Neuronal stem cell (in vitro differentiated cells): ENCODE results near the gene ZP1.

Experiments
- DNase-seq: peaks from one replicate; pipeline ENCODE4 v3.0.0-alpha.2; 2013; ENCODE audit warnings: low spot score
- H2AFZ ChIP-seq: one replicate; pipeline ENCODE4 v1.6.1; 2013; ENCODE audit warnings: mild to moderate bottlenecking, low read length, inconsistent platforms
- H2AK5ac ChIP-seq: 2 replicates; pipeline ENCODE4 v1.6.1; 2013; ENCODE audit warnings: low read depth, mild to moderate bottlenecking, inconsistent platforms, low read length, moderate library complexity, mixed read lengths
- H2BK120ac ChIP-seq: 2 replicates; pipeline ENCODE4 v1.6.1; 2013; ENCODE audit warnings: low read depth, mild to moderate bottlenecking, inconsistent platforms, low read length, moderate library complexity, mixed read lengths
- H2BK12ac ChIP-seq: one replicate; pipeline ENCODE4 v1.6.1; 2013; ENCODE audit warnings: low read length, inconsistent platforms
- H2BK15ac ChIP-seq: 2 replicates; pipeline ENCODE4 v1.6.1; 2013; ENCODE audit warnings: mild to moderate bottlenecking, low read length, inconsistent platforms, mixed read lengths
- H2BK5ac ChIP-seq: one replicate; pipeline ENCODE4 v1.6.1; 2013; ENCODE audit warnings: inconsistent platforms, mild to moderate bottlenecking, low read length, moderate library complexity
- H3K14ac ChIP-seq: one replicate; pipeline ENCODE4 v1.6.1; 2013; ENCODE audit warnings: low read length, inconsistent platforms
- H3K18ac ChIP-seq: 2 replicates; pipeline ENCODE4 v1.6.1; 2013; ENCODE audit warnings: low read length, inconsistent platforms
- H3K23ac ChIP-seq: 2 replicates; pipeline ENCODE4 v1.6.1; 2013; ENCODE audit warnings: low read depth, mild to moderate bottlenecking, mixed read lengths, low read length, inconsistent platforms; ENCODE audit not compliant: poor library complexity
- H3K27ac ChIP-seq: replicated peaks from 3 replicates; pipeline ENCODE4 v1.5.1; 2013; ENCODE audit warnings: low read length, inconsistent platforms
- H3K27me3 ChIP-seq, 3 experiments: 2 replicates each; pipeline ENCODE4 v1.6.1; 2013; ENCODE audit warnings: low read length in 3 of 3, mild to moderate bottlenecking in 2 of 3, inconsistent platforms in 1 of 3, low read depth in 1 of 3, mixed read lengths in 1 of 3, moderate library complexity in 1 of 3; ENCODE audit not compliant: control insufficient read depth in 3 of 3, insufficient read depth in 3 of 3
- H3K36me3 ChIP-seq, 2 donors: replicated peaks in 1 of 2; 2 replicates each; pipeline ENCODE4 v1.6.1; 2013; ENCODE audit warnings: low read length in 2 of 2; ENCODE audit not compliant: control insufficient read depth in 2 of 2, insufficient read depth in 2 of 2
- H3K4ac ChIP-seq: 2 replicates; pipeline ENCODE4 v1.6.1; 2013; ENCODE audit warnings: inconsistent platforms, mild to moderate bottlenecking, low read length, moderate library complexity
- H3K4me1 ChIP-seq, 2 donors: 1 replicate in 1 of 2; 2 replicates in 1 of 2; pipeline ENCODE4 v1.6.1; 2013; ENCODE audit warnings: low read length in 2 of 2, low read depth in 1 of 2; ENCODE audit not compliant: control insufficient read depth in 2 of 2, insufficient read depth in 1 of 2
- H3K4me2 ChIP-seq: one replicate; pipeline ENCODE4 v1.6.1; 2013; ENCODE audit warnings: mild to moderate bottlenecking, low read length, inconsistent platforms; ENCODE audit not compliant: insufficient read depth, poor library complexity, severe bottlenecking
- H3K4me3 ChIP-seq, 2 donors: 2 replicates each; pipeline ENCODE4 v1.5.1; 2013; ENCODE audit warnings: low read length in 2 of 2, mild to moderate bottlenecking in 2 of 2, inconsistent platforms in 1 of 2, moderate library complexity in 1 of 2
- H3K79me1 ChIP-seq: one replicate; pipeline ENCODE4 v1.6.1; 2013; ENCODE audit warnings: low read depth, mild to moderate bottlenecking, inconsistent platforms, low read length, moderate library complexity
- H3K9ac ChIP-seq: one replicate; pipeline ENCODE4 v1.6.1; 2013; ENCODE audit warnings: mild to moderate bottlenecking, low read depth, low read length, inconsistent platforms; ENCODE audit not compliant: poor library complexity
- H3K9me3 ChIP-seq, 2 donors: replicated peaks in 1 of 2; 2 replicates each; pipeline versions ENCODE3 to v1.6.1; 2013; ENCODE audit warnings: low read length in 2 of 2, mild to moderate bottlenecking in 2 of 2, inconsistent platforms in 1 of 2, low read depth in 1 of 2, mixed read lengths in 1 of 2, moderate library complexity in 1 of 2; ENCODE audit not compliant: control insufficient read depth in 2 of 2, insufficient read depth in 1 of 2
- H4K8ac ChIP-seq: one replicate; pipeline ENCODE4 v1.6.1; 2013; ENCODE audit warnings: low read depth, mild to moderate bottlenecking, inconsistent platforms, low read length, moderate library complexity
- H4K91ac ChIP-seq: one replicate; pipeline ENCODE4 v1.6.1; 2013; ENCODE audit warnings: low read length, low read depth, mild to moderate bottlenecking, inconsistent platforms; ENCODE audit not compliant: poor library complexity
- WGBS, 2 donors: extraction: QIAGEN DNeasy Blood & Tissue Kit; methylation state at CpG; one replicate each; pipeline ENCODE4 v1.1.7; 2013; ENCODE audit warnings: missing lambda C conversion rate in 2 of 2, mixed read lengths in 1 of 2; ENCODE audit not compliant: insufficient read length in 2 of 2, insufficient replicate concordance in 1 of 2; ENCODE audit errors: extremely low coverage in 2 of 2; 5-methylcytosine and 5-hydroxymethylcytosine counted together

Gene ZP1

GRCh38 chr11:60924110-60924905 is 57.0 kb downstream of the ZP1 start, which contains the start of gene TMEM132A:
TMEM132A (plus strand) TSS chr11:60924460; CDS start chr11:60924634, 174 bp downstream.
- peaks cover 49 to 73% of the 10 kb centered on the region in 2 donors for H3K36me3 ChIP-seq
- H3K14ac ChIP-seq = peak within 1 kb of the TSS; percentile 75
- H3K27me3 ChIP-seq = no peaks in the 10 kb centered on the region
- H2AFZ ChIP-seq = peak within 1 kb of the TSS; percentile 90
- peak within 1 kb of the TSS; percentile 49 for H2BK120ac ChIP-seq
- H3K4me3 ChIP-seq = peak within 1 kb of the TSS; percentile 57 to 96
- peaks cover 11 to 15% of the 10 kb centered on the region in 2 donors for H3K4me1 ChIP-seq
- peak; percentile 63 for DNase-seq
- H4K91ac ChIP-seq = no peak within 1 kb of the TSS
- peak within 1 kb of the TSS; percentile 67 for H4K8ac ChIP-seq
- peak within 1 kb of the TSS; percentile 77 for H2BK5ac ChIP-seq
- peak within 1 kb of the TSS; percentile 97 for H3K4me2 ChIP-seq
- peak within 1 kb of the TSS; percentile 75 for H2BK12ac ChIP-seq
- H2BK15ac ChIP-seq = peak within 1 kb of the TSS; percentile 70
- peak within 1 kb of the TSS; percentile 94 for H3K9ac ChIP-seq
- H3K9me3 ChIP-seq = no peaks in the 10 kb centered on the region
- H3K79me1 ChIP-seq = peaks cover 9% of the 10 kb centered on the region
- H3K18ac ChIP-seq = peak within 1 kb of the TSS; percentile 96
- H3K4ac ChIP-seq = no peak within 1 kb of the TSS
- H2AK5ac ChIP-seq = peak within 1 kb of the TSS; percentile 83
- H3K27ac ChIP-seq = no peak within 1 kb of the TSS
- H3K23ac ChIP-seq = peak within 1 kb of the TSS; percentile 47
- WGBS, 2 donors = no CpG with 5 or more reads among the region's 69 CpGs
